HuH-7 (cell line): Measurements from ENCODE around the gene HMCN1.

Experiments used
- DNase-seq: peaks from one replicate; pipeline ENCODE4 v3.0.0; 2011; ENCODE audit warnings: low spot score

HMCN1 gene

DNA sequence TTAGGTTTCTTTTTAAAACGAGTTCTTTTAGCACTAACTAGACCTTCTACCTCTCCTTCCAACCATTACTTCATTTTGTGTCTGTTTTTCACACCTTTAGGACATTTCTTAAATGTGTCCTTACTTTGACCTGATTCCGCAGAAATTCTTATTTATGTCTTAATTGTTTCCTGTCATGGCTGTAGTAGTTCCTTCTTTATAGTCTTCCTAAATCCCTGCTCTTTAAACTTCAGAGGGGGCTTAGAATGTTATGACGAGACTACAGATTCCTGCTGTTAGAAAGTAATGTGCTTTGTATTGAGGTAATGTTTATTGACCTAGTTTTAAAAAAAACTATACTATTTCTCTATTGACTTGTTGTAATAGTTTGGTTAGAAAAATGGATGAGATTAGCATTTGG lies 70.4 kb downstream of the HMCN1 start:
- DNase-seq, result no peak

DNA sequence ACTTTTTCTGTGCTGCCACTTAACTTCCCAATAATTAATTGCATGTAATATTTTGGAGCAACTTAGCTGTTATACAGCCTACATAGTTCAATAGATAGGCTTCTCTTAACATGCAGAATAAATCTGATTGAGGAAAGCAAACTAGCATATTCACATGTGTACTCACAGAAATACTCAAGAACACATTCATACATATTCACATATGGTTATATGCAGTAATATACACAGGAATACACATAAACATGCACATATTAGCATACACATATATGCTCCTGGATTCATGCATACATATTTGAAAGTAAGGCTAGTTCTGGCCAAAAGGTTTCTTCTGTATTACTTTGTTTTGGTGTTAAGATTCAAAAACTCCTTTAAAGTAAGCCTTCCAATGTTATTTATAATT lies 73.1 kb downstream of the HMCN1 start:
- DNase-seq, result no peak

DNA sequence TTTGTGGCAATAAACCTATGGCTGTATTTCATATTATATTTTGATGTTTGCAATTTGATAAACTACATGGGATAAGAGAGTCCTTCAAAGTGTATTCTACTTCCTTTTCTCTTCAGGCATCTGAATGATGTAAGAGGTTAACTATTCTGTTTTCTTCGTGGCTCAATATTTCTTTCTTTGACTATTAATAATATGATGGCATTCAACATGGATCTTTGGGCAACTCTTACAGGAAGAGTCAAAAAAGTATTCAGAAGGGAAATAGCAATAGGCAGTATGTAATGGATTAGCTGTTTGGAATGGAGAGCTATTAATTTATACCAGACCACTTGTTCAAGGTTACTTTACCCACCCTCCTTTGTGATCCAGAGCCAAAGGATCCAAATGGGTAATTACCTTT lies 74.4 kb downstream of the HMCN1 start:
- DNase-seq, result no peak

DNA sequence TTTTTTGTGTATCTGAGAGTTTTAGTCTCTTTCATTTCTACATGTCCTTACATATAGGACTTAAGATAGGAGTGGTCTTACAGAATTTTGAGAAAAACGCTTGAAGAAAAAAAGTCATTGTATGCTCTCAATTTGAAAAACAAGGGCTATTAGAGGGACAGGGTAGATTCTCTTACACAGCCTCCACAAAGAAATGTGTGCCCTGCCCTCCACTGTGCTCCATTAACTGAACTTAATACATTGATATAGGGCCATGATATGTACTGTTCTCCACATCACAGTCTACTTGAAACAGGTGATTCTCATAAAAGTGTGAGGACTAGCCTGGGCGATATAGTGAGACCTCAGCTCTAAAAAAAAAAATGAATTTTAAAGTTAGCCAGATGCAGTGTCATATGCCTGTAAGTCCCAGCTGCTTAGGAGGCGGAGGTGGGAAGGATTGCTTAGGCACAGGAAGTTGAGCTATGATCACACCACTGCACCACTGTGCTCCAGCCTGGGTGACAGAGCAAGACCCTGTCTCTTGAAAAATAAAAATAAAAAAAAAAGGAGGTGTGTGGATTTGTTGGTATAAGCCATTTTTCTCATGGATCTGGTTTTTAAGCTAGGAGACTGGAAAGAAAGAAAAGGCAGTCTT lies 77.0 kb downstream of the HMCN1 start:
- no peak for DNase-seq

DNA sequence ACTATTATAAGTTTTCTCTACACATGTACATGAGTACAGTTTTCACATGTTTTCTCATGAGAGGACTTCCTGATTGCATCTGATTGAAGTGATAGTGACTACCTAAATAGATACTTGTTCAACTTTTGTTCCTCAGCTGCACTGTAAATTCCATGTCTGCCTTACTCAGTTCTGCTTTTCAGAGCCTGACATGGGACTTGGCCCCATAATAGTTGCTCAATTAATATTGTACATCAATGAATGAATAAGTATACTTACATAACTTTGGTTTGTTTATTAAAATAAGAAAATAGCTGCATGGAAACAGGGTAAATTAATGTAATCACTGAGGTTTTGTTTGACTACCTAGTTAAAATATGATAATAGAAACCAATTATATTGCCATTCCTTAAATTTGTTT lies 78.7 kb downstream of the HMCN1 start:
- DNase-seq, result no peak

DNA sequence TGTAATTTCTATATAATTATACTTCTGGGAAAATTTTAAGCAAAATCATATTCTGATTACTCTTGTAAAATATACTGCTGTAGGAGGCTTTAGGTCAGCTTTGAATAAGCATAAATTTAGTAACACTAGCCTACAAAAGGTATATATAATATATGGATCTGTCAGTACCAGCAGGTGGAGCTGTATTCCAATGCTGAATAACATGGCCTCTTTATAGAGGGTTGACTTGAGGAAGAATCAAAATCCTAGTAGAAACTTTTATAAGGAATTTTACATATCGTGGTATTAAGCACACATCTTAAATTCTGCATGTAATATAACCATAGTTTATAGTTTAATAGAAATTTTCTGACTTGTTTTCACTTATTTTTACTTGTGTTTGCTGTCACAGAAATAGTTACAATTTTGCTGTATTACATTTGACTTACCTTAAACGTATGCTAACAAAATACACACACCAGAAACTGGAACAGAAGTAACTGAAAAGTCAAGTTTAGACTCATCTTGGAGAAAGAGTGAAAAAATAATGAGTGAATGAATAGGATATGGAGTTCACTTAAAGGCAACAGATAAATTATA lies 79.3 kb downstream of the HMCN1 start:
- no peak for DNase-seq

DNA sequence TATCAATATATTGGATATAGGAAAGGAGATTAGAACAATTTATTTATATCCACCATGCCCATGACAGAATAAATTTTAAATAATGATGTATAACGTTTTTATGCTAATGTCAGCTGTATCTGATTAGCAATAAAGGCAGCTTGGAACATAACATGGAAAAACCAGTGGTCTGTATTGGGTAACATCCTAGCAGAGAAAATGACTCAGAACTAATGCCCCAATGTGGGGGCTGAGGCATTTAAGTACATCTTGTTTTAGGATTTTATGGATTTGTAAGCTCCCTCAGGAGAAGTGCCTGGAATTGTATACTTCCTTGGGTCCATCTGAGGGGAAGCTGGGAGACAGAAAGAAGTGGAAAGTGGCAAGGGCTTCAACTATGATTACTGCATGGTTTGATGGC lies 82.3 kb downstream of the HMCN1 start:
- no peak for DNase-seq

DNA sequence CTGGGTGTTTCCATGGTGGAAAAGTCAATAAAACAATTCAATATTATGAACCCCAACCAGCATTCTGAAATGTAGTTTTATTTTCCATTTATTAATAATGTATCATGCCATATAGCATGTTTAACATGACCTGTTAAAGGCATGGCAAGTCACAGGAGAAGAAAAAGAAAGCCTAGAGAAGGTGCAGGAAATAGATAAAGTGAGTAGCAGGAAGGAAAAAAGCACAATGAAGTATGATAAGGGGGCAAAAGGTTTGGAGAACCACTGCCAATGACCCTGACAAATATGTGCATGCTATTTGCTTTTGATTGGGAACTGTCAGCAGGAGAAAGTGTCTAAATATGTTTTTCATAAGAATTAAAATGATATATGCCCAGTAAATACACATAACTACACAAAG lies 85.6 kb downstream of the HMCN1 start:
- no peak for DNase-seq

DNA sequence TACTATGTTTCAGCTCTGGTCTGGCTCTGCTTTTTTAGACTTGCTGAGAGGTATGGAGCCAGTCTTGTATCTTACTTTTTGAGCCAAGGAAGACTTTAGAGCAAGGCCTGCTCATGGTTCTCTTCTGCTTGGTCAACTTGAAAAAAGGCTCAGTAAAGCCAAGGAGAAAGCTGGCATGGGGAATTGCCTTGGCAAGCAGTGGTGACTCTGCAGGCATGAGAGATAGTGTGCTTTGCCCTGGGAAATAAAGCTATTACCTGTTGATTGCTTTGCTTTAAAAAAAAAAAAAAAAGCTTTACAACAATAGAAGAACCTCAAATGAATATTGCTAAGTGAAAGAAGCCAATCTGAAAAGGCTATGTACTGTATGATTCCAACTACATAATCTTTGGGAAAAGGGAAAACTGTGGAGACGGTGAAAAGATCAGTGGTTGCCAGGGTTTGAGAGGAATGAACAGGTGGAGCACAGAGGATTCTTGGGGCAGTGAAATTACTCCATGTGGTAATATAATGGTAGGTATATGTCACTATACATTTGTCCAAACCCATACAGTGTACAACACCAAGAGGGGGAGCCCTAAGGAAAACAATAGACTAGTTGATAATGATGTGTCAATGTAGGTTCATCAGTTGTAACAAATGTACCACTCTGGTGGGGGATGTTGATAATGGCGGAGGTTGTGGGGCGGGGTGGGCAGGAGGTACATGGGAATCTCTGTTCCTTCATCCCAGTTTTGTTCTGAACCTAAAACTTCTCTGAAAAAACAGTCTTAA lies 87.6 kb downstream of the HMCN1 start:
- DNase-seq, result no peak

DNA sequence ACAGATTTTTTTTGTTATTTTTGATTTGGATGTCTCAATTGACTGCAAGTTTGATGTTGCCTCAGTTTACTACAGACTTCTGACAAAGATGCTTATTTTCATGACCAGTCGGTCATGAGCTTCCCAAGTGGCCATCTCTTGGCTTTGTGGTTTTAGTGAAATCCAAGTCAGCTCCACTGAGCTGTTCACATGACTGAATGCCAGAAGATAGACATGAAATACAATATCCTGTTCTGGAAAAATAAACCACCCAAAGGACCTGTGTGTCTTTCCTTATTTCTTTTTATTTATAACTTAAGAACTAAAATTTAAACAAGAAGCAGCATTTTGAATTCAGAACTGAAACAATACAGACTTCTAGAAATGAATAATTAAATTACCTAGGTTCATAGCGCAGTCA lies 89.3 kb downstream of the HMCN1 start:
- DNase-seq, result no peak

DNA sequence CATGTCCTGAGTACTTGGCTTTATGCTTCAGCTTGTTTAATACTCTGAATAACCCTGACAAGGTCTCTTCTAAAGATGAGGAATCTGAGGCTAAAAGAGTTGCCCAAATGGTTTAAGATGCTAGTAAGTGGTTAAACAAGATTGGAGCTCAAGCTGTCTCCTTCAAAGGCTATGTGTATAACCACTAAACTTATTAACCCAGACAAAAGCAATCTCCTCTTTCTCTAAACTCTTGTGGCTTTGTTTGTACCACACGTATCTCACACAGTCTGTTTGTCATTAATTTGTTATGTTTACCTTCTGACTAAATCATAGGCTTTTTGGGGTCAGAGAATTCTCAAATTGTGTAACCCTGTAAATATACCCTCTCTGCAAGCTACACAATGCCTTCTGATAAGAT lies 89.9 kb downstream of the HMCN1 start:
- no peak for DNase-seq

DNA sequence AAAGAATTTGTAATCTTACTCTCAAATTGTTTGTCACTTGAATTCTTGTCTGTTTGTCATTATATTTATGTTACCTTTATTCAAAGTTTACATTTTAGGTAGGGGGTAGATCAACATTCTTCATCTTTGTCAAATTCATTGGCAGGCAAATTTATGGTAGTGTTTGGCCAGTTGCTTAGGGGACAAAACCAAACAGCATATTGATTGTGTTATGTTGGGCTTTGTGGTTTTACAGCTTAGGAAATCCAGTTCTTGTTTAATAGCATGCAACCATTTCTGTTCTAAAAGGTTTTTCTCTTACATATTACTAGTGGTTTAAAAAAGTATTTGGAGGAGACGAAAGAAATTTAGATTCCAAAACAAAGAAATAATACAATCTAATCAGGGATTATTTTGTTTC lies 91.4 kb downstream of the HMCN1 start:
- DNase-seq, result no peak

DNA sequence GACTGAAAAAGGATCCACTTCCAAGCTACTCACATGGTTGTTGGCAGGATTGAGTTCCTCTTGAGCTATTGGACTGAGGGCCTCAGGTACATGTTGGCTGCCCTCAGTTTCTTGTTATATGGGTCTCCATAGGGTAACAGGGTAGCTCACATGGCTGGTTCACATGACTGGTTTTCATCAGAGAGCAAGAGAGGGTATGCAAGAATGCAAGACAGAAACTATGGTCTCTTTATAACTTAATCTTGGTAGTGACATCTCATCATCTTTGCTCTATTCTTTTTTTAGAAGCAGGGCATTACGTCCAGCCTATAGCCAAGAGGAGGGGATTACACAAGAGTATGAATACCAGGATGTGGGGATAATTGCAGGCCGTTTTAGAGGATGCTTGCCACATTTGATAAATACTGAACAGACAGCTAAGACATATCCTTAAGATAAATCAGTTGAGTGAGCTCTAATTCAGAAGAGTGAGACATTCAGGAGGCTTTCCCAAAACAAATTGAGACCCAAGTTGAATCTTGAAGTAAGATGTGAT lies 100.2 kb downstream of the HMCN1 start:
- DNase-seq, result no peak

DNA sequence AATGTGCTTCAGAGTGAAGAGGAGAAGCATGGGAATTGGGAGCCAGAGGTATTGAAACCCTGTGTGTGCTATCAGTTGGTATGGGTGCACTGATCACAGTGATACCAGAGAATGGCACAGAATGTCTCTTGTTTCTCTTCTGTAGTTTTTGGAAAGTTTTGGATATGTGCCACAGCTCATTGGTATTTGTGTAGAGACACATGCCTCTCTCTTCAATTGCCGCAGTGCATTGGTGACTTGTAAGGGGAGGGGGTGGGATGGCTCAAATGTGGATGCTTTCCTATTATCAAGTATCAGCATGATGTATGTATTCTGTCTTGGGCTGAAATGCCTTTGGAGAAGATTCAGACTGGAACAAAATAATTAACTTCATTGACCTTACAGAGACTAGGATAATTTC lies 101.0 kb downstream of the HMCN1 start:
- DNase-seq, result no peak

DNA sequence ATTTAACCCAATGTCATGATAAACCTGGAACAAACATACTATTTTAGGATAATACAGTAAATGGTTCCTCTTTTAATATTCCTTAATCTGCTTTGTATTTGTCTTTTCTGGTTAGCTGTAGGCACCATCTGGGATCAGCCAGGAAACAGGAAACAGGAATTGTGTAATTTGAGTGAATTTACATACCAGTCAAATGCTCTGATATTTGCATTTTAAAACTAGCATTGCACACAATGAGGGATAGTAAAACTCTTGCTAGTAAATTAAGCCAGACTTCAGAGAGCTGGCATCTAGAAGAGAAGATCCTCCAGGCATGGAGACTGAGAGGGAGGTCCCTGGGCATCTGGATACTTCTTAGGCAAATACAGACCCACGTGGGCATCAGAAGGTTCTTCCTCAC lies 103.5 kb downstream of the HMCN1 start:
- no peak for DNase-seq

DNA sequence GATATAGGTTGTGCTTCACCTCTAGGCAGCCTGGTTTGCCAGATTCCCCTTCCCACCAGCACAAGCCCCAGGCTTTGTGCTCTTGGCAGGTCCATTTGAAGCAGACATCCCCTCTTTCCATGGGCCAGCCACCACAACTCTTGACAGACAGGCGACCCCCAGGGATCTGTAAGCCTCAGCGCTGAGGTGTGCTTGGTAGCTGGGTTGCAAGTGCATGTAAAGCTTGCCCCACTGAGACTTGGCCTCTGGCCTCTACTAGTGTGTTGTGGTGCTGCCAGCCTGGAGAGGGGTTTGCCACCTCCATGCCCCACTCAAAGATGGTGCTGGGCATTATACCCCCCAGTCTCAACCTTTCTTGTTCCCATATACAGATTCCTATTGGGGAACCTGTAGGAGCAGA lies 103.9 kb downstream of the HMCN1 start:
- DNase-seq, result no peak

DNA sequence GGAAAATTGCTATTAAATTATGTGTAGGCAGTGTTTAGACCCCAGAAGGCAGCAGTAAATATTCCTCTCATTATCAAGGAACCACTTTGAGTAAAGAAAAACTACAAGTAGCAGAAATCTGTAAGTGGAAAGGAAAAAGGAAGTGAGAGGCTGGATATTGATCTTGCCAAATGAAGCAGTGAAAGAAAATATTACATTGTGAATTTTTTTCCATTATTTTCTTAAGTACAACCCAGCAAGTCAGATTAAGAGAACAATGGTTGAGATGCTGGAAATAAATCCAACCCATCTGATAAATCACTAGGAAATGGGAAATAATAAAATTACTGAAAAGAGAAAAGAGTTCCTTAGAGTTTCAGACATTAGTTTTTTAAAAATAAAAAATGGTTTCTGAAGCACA lies 106.7 kb downstream of the HMCN1 start:
- no peak for DNase-seq

DNA sequence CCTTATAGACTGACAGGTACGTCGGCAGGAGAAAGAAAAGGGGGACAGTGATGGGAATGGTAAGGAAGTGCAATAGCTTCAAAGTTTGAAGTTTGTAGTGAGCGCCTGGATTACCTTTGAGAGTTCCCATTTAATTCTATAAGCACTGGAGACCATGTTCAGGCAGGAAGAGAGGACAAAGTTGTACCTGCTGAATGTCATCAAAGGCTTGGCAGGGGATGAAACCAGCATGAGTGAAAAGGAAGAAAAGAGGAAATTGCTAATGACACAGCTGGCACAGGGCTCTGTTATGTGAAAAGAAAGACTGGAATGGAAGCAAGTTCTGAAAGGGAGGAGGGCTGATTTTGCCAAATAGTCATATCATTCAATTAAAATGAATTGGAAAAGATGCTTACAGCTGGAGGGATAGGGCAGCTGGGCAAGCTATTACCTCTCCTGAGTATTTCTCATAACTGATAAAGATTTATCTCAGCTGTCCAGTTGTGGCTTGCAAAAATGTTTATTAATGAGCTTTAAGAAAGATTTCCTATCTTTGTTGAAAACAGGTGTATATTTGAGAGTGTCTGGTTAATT lies 109.2 kb downstream of the HMCN1 start:
- no peak for DNase-seq

DNA sequence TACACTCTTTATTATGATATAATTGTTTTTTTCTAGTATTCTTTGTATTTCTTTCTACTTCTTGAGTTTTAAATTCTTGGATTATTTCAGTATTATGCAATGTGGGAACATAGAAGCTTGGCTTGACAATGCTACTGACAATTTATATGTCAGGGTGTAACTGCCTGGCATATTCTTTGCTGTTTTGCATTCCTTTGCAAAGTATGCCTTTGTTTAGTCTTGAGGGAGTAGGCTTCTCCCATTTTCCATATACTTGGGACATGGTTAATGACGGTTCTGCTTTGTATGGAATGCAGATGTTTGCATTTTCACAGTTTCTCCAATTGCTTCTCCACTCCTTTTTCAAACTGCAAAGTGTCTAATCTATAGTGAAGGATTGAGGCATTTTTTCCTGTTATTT lies 109.8 kb downstream of the HMCN1 start:
- DNase-seq, result no peak

DNA sequence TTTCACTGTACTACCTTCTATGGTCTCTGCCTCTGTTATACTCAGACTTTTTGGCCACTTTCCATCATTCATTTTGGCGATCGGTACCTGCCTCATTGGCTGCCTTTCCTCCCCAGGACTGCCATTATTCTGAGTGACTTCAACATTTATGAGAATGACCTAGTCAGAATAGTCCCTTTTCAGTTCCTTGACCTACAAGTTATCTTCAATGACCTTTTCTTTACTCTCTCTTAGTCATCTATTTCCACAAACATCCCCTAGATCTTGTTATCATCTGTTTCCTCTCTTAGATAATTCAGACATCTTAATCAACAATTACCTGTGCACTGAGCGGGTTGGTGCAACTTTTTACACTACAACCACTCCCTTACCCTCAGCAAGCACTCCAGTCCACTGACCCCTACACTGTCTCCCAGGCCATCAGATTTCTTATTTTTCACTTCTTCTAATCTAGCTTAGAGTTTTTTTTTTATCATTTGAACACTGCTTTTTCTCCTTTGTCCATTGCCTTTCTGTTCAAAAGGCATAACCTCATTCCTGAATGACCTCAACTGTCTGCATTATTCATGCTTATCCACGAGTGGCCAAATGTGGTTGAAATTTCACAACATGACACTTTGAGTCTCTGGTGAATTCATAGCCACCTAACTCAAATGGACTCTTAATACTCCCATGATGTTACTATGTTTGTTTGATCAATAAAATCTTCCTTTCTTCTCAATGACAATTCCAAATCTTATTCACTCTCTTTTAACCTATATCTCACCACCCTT lies 112.7 kb downstream of the HMCN1 start:
- no peak for DNase-seq

DNA sequence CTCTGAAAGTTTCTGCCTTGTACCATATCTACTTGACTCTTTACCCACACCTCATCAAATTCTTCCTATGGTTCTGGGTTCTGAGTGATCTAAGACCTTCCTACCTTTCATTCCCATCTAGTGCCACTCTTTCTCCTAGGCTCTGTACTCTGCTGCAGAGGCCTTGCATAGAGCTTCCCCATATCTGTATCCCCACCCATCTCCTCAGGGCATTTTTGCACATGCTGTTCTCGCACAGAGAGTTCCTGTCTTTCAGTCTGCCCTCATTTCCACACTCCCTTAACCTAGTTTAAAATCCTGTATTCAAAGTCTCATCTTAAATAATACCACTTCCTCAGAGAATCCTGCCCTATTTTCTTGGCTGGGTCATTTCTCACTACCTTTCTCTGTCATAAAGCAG lies 114.8 kb downstream of the HMCN1 start:
- DNase-seq, result no peak

DNA sequence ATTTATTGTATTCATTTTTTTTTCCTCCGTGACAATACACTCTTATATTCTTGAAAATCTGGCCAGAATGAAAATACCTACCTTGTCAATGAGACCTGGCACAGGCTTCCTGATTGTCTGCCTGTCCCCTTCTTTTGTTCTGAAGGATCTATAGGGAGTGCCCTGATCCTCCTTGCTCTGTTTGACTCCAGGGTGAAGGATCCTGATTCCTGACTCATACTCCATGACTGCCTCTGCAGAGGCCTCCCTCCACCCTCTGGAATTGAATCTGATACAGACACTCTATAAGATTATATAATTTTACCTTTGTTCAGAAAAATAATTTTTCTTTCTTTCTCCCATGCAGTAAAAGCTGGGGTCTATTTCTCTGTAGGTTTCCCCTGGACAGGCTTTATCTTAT lies 116.2 kb downstream of the HMCN1 start:
- no peak for DNase-seq
